Measurements from ENCODE around the gene TUBGCP6. TPM values are rescaled to one million over a fixed set of nuclear protein-coding genes. Genes with fewer than 3 reads are reported as not detected.
A peak's percentile ranks its signal among the peaks of the same experiment; 100 is the strongest.

The TUBGCP6 gene
- total and polyA plus RNA-seq, 2 experiments from 2014 or later: 32.6 to 46.1 TPM

DNA sequence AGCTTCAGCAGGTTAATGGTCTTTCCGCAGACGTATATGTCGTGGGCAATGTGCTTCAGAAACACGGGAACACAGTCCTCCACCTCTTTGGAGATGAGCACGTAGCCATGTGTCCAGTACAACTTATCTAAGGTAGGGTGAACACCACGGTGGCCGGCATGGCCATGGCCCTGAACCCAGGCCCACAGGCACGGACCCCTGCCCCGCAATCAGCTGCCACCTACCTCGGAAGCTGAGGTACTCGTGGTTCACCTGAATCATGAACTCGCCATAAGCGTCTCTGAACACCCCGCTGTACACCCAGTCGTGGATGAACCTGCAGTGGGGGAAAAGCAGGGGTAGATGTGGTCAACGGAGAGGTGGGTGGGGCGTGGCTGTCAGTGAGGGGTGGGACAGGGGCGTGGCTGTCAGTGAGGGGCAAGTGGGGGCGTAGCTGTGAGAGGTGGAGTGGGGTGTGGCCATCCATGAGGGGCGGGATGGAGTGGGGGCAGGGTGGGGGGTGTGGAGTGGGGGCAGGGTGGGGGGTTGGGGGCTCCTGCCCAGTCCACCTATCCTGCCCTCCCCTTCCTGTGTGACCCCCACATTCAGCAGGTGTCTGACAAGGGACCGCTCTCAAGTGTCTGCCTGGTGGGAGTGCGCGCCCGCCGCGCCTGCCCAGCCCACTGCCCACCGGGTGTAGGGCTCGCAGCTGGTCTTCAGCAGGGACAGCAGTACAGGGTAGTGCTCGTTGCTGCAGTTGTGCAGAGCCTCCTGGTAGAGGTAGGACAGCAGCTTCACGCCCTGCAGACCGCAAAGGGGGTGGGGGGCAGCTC is 18.6 kb downstream of the TUBGCP6 start:
- TF ChIP-seq, protein P1, sequence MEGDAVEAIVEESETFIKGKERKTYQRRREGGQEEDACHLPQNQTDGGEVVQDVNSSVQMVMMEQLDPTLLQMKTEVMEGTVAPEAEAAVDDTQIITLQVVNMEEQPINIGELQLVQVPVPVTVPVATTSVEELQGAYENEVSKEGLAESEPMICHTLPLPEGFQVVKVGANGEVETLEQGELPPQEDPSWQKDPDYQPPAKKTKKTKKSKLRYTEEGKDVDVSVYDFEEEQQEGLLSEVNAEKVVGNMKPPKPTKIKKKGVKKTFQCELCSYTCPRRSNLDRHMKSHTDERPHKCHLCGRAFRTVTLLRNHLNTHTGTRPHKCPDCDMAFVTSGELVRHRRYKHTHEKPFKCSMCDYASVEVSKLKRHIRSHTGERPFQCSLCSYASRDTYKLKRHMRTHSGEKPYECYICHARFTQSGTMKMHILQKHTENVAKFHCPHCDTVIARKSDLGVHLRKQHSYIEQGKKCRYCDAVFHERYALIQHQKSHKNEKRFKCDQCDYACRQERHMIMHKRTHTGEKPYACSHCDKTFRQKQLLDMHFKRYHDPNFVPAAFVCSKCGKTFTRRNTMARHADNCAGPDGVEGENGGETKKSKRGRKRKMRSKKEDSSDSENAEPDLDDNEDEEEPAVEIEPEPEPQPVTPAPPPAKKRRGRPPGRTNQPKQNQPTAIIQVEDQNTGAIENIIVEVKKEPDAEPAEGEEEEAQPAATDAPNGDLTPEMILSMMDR (IDR thresholded peaks at IDR 0.05; ENCODE audit: low read depth, low read length): no peak
- Histone ChIP-seq H3K36me3 (peaks cover 11% of the 10 kb centered on the region), H3K4me1 (ENCODE audit: low read depth) (no peaks in the 10 kb centered on the region), H3K4me3 (no peak overlapping the region), H3K9me3 (ENCODE audit: low read depth) (no peaks in the 10 kb centered on the region), H3K27ac (no peak overlapping the region), H3K27me3 (no peaks in the 10 kb centered on the region)
- no peak for DNase-seq (ENCODE audit: low read depth in 1 of 2, low spot score in 1 of 2)

DNA sequence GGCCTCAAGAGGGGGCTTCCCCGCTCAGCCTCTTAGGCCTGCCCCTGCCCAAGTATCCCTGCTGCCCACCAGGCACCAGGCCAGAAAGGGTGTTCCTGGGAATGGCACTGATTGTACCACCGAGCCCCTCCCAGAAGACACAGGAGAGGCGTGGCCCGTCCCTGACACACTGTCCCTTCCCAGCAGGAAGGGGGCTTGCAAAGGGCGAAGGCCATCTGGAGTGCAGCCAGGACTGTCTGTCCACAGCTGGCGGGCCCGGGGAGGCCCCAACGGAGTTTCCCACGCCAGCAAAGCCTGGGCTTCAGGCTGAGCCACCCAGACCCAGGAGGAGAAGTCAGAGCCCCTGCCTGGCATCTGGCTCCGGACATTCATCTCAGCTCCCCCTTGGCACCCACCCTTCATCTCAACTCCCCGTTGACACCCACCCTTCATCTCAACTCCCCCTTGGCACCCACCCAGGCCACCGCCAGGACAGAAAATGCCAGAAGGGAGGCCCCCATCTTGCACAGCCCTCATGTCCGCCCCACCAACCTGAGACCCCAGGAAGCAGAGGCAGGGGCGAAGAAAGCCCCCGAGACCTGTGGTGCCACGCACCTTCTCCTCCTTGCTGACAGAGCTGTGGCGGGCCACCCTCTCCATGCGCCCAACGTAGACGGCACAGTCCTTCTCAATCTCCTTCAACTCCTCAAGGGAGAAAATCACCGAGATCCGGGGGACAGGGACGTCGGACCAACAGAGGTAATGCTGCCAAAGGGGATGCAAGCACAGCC is 19.4 kb downstream of the TUBGCP6 start:
- no peaks in the 10 kb centered on the region for H3K4me1 ChIP-seq (ENCODE audit: low read depth)
- no peaks in the 10 kb centered on the region for H3K27me3 ChIP-seq
- DNase-seq (ENCODE audit: low read depth in 1 of 2, low spot score in 1 of 2): no peak
- no peak overlapping the region for H3K27ac ChIP-seq
- peaks cover 13% of the 10 kb centered on the region for H3K36me3 ChIP-seq
- H3K4me3 ChIP-seq: no peak overlapping the region
- no peaks in the 10 kb centered on the region for H3K9me3 ChIP-seq (ENCODE audit: low read depth)
- TF ChIP-seq, protein P1 (IDR thresholded peaks at IDR 0.05; ENCODE audit: low read depth, low read length): no peak

DNA sequence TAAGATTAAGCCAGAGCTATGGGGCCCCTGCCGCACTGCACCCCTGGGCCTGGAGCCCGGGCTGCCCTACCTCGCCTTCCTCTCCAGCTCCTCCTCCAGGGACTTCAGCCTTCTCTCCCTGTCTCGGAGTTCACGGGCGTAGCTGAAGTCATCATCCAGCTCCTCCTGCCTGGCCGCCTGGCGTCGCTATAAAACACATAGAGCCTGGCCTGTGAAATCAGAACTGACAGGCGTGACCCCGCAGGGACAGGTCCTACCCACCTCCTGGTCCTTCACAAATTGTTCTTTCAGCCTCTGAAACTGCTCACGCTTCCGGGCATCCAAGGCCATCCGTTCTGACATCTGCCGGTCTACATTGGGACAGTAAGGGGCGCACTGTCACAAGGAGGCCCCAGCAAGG is 20.8 kb downstream of the TUBGCP6 start:
- Histone ChIP-seq H3K4me3 (no peak overlapping the region), H3K4me1 (ENCODE audit: low read depth) (no peaks in the 10 kb centered on the region), H3K27ac (no peak overlapping the region), H3K27me3 (no peaks in the 10 kb centered on the region), H3K36me3 (peaks cover 13% of the 10 kb centered on the region), H3K9me3 (ENCODE audit: low read depth) (no peaks in the 10 kb centered on the region)
- no peak for DNase-seq (ENCODE audit: low read depth in 1 of 2, low spot score in 1 of 2)
- TF ChIP-seq, protein P1 (IDR thresholded peaks at IDR 0.05; ENCODE audit: low read depth, low read length): no peak

DNA sequence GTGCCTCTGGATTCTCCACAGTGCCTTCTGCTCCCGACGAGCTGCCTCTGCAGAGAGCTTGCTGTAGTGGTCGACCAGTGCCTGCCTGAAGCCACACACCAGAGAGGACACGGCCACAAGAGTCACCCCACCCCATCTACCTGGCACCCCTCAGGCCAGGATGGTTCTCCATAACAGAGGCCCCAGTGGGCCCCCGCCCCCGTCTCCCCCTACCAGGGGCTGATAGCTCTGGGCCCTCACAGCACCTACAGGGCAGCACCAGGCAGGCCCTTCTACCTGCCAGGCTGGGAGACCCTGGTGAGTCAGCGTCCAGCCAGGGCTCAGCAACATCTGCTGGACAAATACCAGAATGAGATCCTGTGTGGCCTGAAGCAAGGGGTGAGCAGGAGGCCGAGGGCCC is 22.3 kb downstream of the TUBGCP6 start:
- Histone ChIP-seq H3K36me3 (peaks cover 21% of the 10 kb centered on the region), H3K27ac (no peak overlapping the region), H3K27me3 (no peaks in the 10 kb centered on the region), H3K9me3 (ENCODE audit: low read depth) (no peaks in the 10 kb centered on the region), H3K4me3 (no peak overlapping the region), H3K4me1 (ENCODE audit: low read depth) (no peaks in the 10 kb centered on the region)
- TF ChIP-seq, protein P1 (IDR thresholded peaks at IDR 0.05; ENCODE audit: low read depth, low read length): no peak
- DNase-seq (ENCODE audit: low read depth in 1 of 2, low spot score in 1 of 2): no peak

DNA sequence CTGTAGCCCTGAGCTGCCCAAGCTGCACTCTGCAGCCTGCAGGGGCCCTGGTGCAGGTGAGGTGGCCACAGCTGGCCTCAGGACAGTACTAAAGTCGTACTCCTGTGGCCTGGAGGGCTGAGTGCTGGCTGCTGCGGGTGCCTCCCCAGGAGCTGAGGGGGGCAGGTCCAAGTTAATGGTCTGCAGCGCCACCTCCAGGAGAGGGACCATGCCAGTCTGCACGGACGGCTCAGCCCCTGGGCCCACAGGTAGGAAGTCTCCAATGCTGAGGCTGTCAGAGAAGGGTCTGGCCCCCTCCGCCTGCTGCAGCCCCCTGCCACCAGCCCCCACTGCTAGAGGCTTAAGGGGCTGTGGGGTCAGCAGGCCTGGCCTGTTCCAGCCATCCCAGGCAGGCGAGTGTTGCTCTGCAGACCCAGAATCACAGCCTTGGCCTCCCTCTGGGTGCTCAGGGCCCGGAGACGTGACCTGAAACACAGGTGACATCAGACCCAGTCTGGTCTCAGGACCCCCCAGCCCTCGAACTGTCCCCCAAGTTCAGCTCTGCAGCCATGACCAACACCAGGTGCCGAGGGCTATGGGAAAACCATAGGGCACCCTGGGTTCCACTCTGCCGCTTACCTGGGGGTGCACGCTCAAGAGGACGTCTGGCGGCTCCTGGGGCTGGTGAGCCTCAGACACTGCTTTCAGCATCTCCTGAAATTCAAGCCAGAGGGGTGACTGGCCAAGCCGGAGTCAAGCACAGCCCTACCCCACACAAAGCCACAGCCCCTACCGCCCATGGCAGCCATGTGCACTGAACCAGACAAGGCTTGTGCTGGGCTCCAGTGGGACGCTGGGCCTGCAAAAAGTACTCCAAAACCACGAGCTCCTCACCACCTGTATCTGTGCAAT is 23.2 kb downstream of the TUBGCP6 start:
- DNase-seq (ENCODE audit: low read depth in 1 of 2, low spot score in 1 of 2): no peak
- Histone ChIP-seq H3K4me1 (ENCODE audit: low read depth) (no peaks in the 10 kb centered on the region), H3K27me3 (no peaks in the 10 kb centered on the region), H3K9me3 (ENCODE audit: low read depth) (no peaks in the 10 kb centered on the region), H3K27ac (no peak overlapping the region), H3K4me3 (no peak overlapping the region), H3K36me3 (peaks cover 28% of the 10 kb centered on the region)
- TF ChIP-seq, protein P1 (IDR thresholded peaks at IDR 0.05; ENCODE audit: low read depth, low read length): peak; percentile 4

All from cardiac muscle cell (in vitro differentiated cells and primary cell).